MCF 10A (cell line): ENCODE data around the gene CGNL1. TPM values are rescaled to one million over a fixed set of nuclear protein-coding genes. Genes with fewer than 3 reads are reported as not detected.

Source experiments
- BruUV-seq: library from RNA; stranded (reverse); fragments of 400-500 nt; replicated peaks from 2 replicates; lab custom pipeline; 2021; lab: Mats Ljungman, UMichigan
- CTCF ChIA-PET: fragments of 300-600 bp; sonication (Branson Sonifier 250); formaldehyde crosslinking; extraction: SDS; loops from one replicate; lab custom pipeline; 2021; ENCODE audit warnings: antibody characterized with exemption, inconsistent platforms; lab: Yijun Ruan, JAX
- POLR2A ChIA-PET: fragments of 300-600, 350-650 bp; sonication (Branson Sonifier 250); formaldehyde crosslinking; extraction: SDS; loops from one replicate; lab custom pipeline; 2020; ENCODE audit warnings: antibody characterized with exemption, inconsistent platforms; lab: Yijun Ruan, JAX
- DNase-seq: peaks from one replicate; pipeline ENCODE4 v3.0.0-alpha.2; 2018; ENCODE audit not compliant: unreplicated experiment
- H3K27ac Mint-ChIP-seq: one replicate; pipeline ENCODE4 v1.8.0; 2022; ENCODE audit warnings: mild to moderate bottlenecking, low read depth, mixed read lengths; ENCODE audit not compliant: unreplicated experiment
- H3K27me3 Mint-ChIP-seq: one replicate; pipeline ENCODE4 v1.8.0; 2022; ENCODE audit warnings: mixed read lengths; ENCODE audit not compliant: insufficient read depth, unreplicated experiment
- H3K36me3 Mint-ChIP-seq: one replicate; pipeline ENCODE4 v1.8.0; 2022; ENCODE audit warnings: mild to moderate bottlenecking, moderate library complexity, mixed read lengths; ENCODE audit not compliant: insufficient read depth, unreplicated experiment
- H3K4me1 Mint-ChIP-seq: one replicate; pipeline ENCODE4 v1.8.0; 2022; ENCODE audit warnings: mixed read lengths; ENCODE audit not compliant: insufficient read depth, unreplicated experiment
- H3K4me3 Mint-ChIP-seq: one replicate; pipeline ENCODE4 v1.8.0; 2022; ENCODE audit warnings: mild to moderate bottlenecking, moderate library complexity, mixed read lengths; ENCODE audit not compliant: unreplicated experiment
- H3K9me3 Mint-ChIP-seq: one replicate; pipeline ENCODE4 v1.8.0; 2022; ENCODE audit warnings: mixed read lengths; ENCODE audit not compliant: unreplicated experiment
- intact Hi-C: fragments of 100-400 bp; cut with micrococcal nuclease; formaldehyde crosslinking; loops from 2 replicates; pipeline ENCODE4 v1.14.1; 2022
- total RNA-seq: library from RNA; stranded (reverse); gene quantifications from 2 replicates; pipeline ENCODE4 v1.2.3, GENCODE V29; 2022
- TF ChIP-seq, protein P1 (sequence below): fragments of 200-600 bp; IDR thresholded peaks from one replicate; pipeline ENCODE4 v1.8.0; 2022; ENCODE audit warnings: antibody characterized with exemption, mild to moderate bottlenecking; ENCODE audit not compliant: unreplicated experiment

CGNL1 gene
- total RNA-seq, 1 experiment from 2014 or later: 0.05 TPM

DNA sequence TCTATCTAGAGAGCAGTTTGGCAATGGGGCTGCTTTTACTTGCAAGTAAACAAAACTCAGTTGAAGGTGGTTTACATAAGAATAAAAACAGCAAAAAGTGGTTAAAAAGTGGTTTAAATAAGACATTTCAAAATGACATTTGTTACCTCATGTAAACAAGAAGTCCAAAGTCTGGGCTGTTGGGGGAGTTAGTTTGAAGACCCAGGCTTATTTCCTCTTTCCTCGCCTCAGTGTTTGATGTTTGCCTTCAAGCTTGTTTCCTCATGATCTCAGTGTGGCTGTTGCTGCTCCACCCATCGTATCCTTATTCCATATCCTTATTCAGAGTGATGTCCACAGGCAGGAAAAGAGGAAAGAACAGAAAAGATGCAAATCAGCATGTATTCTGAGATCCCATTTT lies 15.2 kb downstream of the CGNL1 start:
- Mint-ChIP-seq H3K36me3 (no peaks in the 10 kb centered on the region), H3K27me3 (no peaks in the 10 kb centered on the region), H3K4me3 (no peak overlapping the region), H3K27ac (no peak overlapping the region), H3K9me3 (peaks cover 8% of the 10 kb centered on the region), H3K4me1 (no peaks in the 10 kb centered on the region)
- BruUV-seq: no TSS peak
- CTCF ChIA-PET: interaction anchor here (1.1 kb wide), 1 partner anchor 150 kb away, joined by 3 read pairs; no protein-coding TSS in a partner anchor
- POLR2A ChIA-PET: no interaction called here
- intact Hi-C loops: no loop called here
- TF ChIP-seq, protein P1, sequence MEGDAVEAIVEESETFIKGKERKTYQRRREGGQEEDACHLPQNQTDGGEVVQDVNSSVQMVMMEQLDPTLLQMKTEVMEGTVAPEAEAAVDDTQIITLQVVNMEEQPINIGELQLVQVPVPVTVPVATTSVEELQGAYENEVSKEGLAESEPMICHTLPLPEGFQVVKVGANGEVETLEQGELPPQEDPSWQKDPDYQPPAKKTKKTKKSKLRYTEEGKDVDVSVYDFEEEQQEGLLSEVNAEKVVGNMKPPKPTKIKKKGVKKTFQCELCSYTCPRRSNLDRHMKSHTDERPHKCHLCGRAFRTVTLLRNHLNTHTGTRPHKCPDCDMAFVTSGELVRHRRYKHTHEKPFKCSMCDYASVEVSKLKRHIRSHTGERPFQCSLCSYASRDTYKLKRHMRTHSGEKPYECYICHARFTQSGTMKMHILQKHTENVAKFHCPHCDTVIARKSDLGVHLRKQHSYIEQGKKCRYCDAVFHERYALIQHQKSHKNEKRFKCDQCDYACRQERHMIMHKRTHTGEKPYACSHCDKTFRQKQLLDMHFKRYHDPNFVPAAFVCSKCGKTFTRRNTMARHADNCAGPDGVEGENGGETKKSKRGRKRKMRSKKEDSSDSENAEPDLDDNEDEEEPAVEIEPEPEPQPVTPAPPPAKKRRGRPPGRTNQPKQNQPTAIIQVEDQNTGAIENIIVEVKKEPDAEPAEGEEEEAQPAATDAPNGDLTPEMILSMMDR: no peak
- no peak for DNase-seq

DNA sequence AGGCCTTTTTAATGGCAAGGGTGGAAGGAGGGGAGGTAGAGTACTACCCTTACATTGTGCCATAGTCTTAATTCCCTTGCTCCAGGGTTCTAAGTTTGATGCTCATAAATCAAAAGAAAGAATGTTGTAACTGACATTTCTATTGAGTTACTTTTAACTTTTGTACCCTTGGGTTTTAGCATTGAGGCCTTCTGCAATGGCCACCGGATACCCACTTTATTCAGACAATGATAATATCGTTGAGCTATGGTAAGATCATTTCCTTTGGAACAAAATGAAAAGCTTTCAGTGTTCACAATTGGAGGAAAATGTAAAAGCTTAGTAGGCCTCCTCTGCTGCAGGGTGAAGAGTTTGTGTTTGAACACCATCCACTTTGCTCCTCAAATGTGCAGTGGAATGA lies 16.8 kb downstream of the CGNL1 start:
- no TSS peak for BruUV-seq
- no peaks in the 10 kb centered on the region for H3K36me3 Mint-ChIP-seq
- ChIA-PET CTCF (interaction anchor here (0.6 kb wide), 1 partner anchor 52 kb away, joined by 3 read pairs; no protein-coding TSS in a partner anchor), POLR2A (no interaction called here)
- no peaks in the 10 kb centered on the region for H3K27me3 Mint-ChIP-seq
- H3K4me3 Mint-ChIP-seq: no peak overlapping the region
- no peak for DNase-seq
- H3K27ac Mint-ChIP-seq: no peak overlapping the region
- intact Hi-C loops: no loop called here
- TF ChIP-seq, protein P1: no peak
- peaks cover 8% of the 10 kb centered on the region for H3K9me3 Mint-ChIP-seq
- no peaks in the 10 kb centered on the region for H3K4me1 Mint-ChIP-seq

DNA sequence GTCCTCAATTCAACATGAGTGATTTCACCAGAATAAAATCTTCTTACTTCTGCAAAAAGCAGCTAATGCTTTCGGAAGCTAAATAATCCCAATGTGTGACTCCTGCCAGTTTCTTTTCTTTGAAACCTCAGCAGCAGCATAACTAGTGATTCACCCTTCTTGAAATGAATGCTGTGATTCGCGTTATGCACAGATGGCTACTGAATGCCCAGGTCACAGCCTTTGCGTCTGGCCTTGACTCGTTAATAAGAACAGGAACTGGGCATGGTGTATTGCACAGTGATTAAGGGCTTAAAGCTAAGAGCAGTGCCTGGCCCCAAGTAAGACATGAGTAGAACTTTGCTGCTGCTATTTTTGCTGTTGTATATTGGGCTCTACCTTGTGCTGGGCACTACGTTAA lies 19.0 kb downstream of the CGNL1 start:
- intact Hi-C loops: no loop called here
- peak; percentile 21 for DNase-seq
- BruUV-seq: no TSS peak
- H3K9me3 Mint-ChIP-seq: peaks cover 4% of the 10 kb centered on the region
- no peaks in the 10 kb centered on the region for H3K27me3 Mint-ChIP-seq
- H3K27ac Mint-ChIP-seq: no peak overlapping the region
- H3K36me3 Mint-ChIP-seq: no peaks in the 10 kb centered on the region
- CTCF ChIA-PET: interaction anchor here (1.0 to 1.8 kb wide), 3 partner anchors 133 to 904 kb away, joined by 3 to 7 read pairs (median 3); no protein-coding TSS in a partner anchor
- TF ChIP-seq, protein P1: no peak
- no peaks in the 10 kb centered on the region for H3K4me1 Mint-ChIP-seq
- POLR2A ChIA-PET: interaction anchor here (0.6 to 0.7 kb wide), 2 partner anchors 9 to 778 kb away, joined by 3 read pairs; no protein-coding TSS in a partner anchor
- H3K4me3 Mint-ChIP-seq: no peak overlapping the region

DNA sequence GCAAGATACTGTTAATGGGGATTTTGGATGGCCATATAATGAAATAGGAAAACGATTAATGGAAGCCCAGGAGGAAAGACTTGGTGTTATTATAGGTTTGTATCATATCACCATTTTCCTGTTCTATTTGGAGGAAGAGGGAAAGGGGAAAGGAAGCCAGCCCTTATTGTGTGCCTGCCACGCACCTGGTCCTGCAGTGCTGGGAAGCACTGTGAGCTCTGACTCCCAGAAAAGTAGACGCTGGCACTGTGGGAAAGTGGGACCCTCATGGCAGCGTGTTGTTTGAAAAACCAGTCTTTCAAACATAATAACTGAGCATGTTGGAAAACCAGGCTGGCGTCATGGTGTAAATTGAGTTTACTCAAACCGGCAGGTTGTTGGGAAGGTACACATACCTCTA lies 22.0 kb downstream of the CGNL1 start:
- CTCF ChIA-PET: no interaction called here
- DNase-seq: no peak
- intact Hi-C loops: no loop called here
- Mint-ChIP-seq H3K27ac (no peak overlapping the region), H3K4me3 (no peak overlapping the region), H3K27me3 (no peaks in the 10 kb centered on the region), H3K9me3 (no peaks in the 10 kb centered on the region), H3K4me1 (no peaks in the 10 kb centered on the region), H3K36me3 (no peaks in the 10 kb centered on the region)
- TF ChIP-seq, protein P1: no peak
- BruUV-seq: no TSS peak
- POLR2A ChIA-PET: interaction anchor here (0.8 kb wide), 1 partner anchor 67 kb away, joined by 3 read pairs; no protein-coding TSS in a partner anchor
